Uterus (tissue), 2 donors: ENCODE data around the gene DPF3.

Experiments used
- CTCF ChIP-seq, 4 experiments: fragments of 200-600 bp in 2 of 4; fragments of 450-650 bp in 2 of 4; sonication (generic) in 2 of 4; IDR thresholded peaks; one replicate each; pipeline ENCODE4 v1.5.1; 2016 to 2019; ENCODE audit warnings: antibody characterized with exemption in 4 of 4, mild to moderate bottlenecking in 2 of 4, moderate library complexity in 1 of 4
- POLR2A ChIP-seq, 2 donors: fragments of 450-650 bp; IDR thresholded peaks; one replicate each; pipeline ENCODE4 v1.6.1; 2016; ENCODE audit warnings: antibody characterized with exemption in 2 of 2, mild to moderate bottlenecking in 1 of 2, moderate library complexity in 1 of 2

DNA sequence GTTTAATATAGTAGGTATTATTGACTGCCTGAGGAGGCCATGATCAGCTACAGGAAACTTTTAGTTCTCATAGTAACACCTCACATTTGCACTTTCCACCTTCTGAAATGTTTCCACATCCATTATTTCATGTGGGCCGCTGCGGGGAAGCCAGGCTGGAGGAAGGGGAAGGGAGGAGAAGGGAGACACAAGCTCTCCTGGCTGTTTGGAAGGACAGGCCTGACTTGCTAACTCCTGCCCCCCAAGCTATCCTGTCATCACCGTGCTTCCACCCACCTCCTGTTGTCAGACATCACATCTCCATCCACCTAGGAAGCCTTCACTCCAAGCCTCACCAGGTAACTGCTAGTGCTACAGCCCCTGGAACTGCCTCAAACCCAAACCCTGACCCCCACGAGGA, 9.5 kb downstream of the DPF3 start:
- no peak for TF ChIP-seq POLR2A (IDR thresholded peaks at IDR 0.05)
- TF ChIP-seq CTCF (IDR thresholded peaks at IDR 0.05), result no peak
